H1 (cell line): Measurements from ENCODE around the gene PLB1. TPM values are rescaled to one million over a fixed set of nuclear protein-coding genes. Genes with fewer than 3 reads are reported as not detected.

Source experiments
- CTCF ChIA-PET: fragments of 300-600 bp; sonication (Branson Sonifier 250); formaldehyde crosslinking; loops from one replicate; lab custom pipeline; 2021; ENCODE audit not compliant: partially characterized antibody; lab: Charles Lee
- POLR2A ChIA-PET: fragments of 300-600 bp; sonication (Branson Sonifier 250); formaldehyde crosslinking; loops from one replicate; lab custom pipeline; 2021; ENCODE audit warnings: inconsistent platforms; ENCODE audit not compliant: partially characterized antibody; lab: Charles Lee
- DNase-seq, 2 experiments: peaks; one replicate each; pipeline versions ENCODE4 v3.0.0 to v3.0.0-alpha.2; 2010 to 2022; ENCODE audit warnings: low spot score in 2 of 2, low read depth in 1 of 2, mixed read lengths in 1 of 2
- FAIRE-seq: peaks from 2 replicates; lab custom pipeline; 2011; peaks lifted over from hg19 to GRCh38; lab: Jason Lieb, UNC
- H2AFZ ChIP-seq: 2 replicates; pipeline ENCODE4 v1.8.1; 2012; ENCODE audit warnings: low read length, inconsistent platforms
- H2AK5ac ChIP-seq: 2 replicates; pipeline ENCODE4 v1.6.1; 2013; ENCODE audit warnings: low read depth, low read length
- H2BK120ac ChIP-seq: replicated peaks from 2 replicates; pipeline ENCODE3; 2013; ENCODE audit warnings: low read depth, low read length, inconsistent platforms
- H2BK12ac ChIP-seq: 2 replicates; pipeline ENCODE4 v1.6.1; 2013; ENCODE audit warnings: low read depth, low read length
- H2BK15ac ChIP-seq: 2 replicates; pipeline ENCODE4 v1.6.1; 2013; ENCODE audit warnings: low read length
- H2BK20ac ChIP-seq: 2 replicates; pipeline ENCODE4 v1.6.1; 2013; ENCODE audit warnings: low read length
- H2BK5ac ChIP-seq: 2 replicates; pipeline ENCODE4 v1.6.1; 2013; ENCODE audit warnings: low read depth, low read length
- H3K14ac ChIP-seq: 2 replicates; pipeline ENCODE4 v1.6.1; 2013; ENCODE audit warnings: inconsistent platforms; ENCODE audit not compliant: insufficient read length
- H3K18ac ChIP-seq: 2 replicates; pipeline ENCODE4 v1.6.1; 2013; ENCODE audit warnings: low read length; ENCODE audit errors: extremely low read depth
- H3K23ac ChIP-seq: 2 replicates; pipeline ENCODE4 v1.6.1; 2013; ENCODE audit warnings: inconsistent platforms; ENCODE audit not compliant: insufficient read length
- H3K23me2 ChIP-seq: 2 replicates; pipeline ENCODE4 v1.6.1; 2013; ENCODE audit warnings: low read depth, low read length
- H3K27ac ChIP-seq: 2 replicates; pipeline ENCODE4 v1.6.1; 2011; ENCODE audit warnings: low read depth, low read length, inconsistent platforms
- H3K27me3 ChIP-seq, 4 experiments: replicated peaks in 1 of 4; 1 replicate in 1 of 4; 2 replicates in 3 of 4; pipeline versions ENCODE4 v1.6.1 to v1.8.1; 2011 to 2013; ENCODE audit warnings: low read length in 3 of 4, mild to moderate bottlenecking in 3 of 4, inconsistent platforms in 2 of 4, mixed read lengths in 2 of 4, moderate library complexity in 1 of 4; ENCODE audit not compliant: control insufficient read depth in 3 of 4, insufficient read depth in 3 of 4; ENCODE audit errors: extremely low read depth in 1 of 4
- H3K36me3 ChIP-seq, 4 experiments: 2 replicates each; pipeline versions ENCODE4 v1.6.1 to v1.8.1; 2011 to 2013; ENCODE audit warnings: mild to moderate bottlenecking in 4 of 4, low read length in 3 of 4, moderate library complexity in 2 of 4, control low read depth in 1 of 4, inconsistent platforms in 1 of 4; ENCODE audit not compliant: insufficient read depth in 4 of 4, control insufficient read depth in 2 of 4
- H3K4ac ChIP-seq: replicated peaks from 2 replicates; pipeline ENCODE3; 2013; ENCODE audit warnings: low read length, low read depth, mixed read lengths, inconsistent platforms; ENCODE audit not compliant: insufficient read length
- H3K4me1 ChIP-seq, 4 experiments: replicated peaks in 1 of 4; 1 replicate in 1 of 4; 2 replicates in 3 of 4; pipeline versions ENCODE4 v1.6.1 to v1.8.1; 2011 to 2013; ENCODE audit warnings: low read length in 3 of 4, inconsistent platforms in 2 of 4, mixed read lengths in 1 of 4; ENCODE audit not compliant: insufficient read depth in 4 of 4, control insufficient read depth in 3 of 4
- H3K4me2 ChIP-seq, 2 experiments: 2 replicates each; pipeline versions ENCODE4 v1.6.1 to v1.8.1; 2011 to 2013; ENCODE audit warnings: low read depth in 2 of 2, low read length in 2 of 2, control low read depth in 1 of 2, inconsistent platforms in 1 of 2, mild to moderate bottlenecking in 1 of 2; ENCODE audit not compliant: insufficient read depth in 1 of 2
- H3K4me3 ChIP-seq, 4 experiments: fragments of 200-600, 300-600 bp in 1 of 4; sonication (generic), shearing (Covaris generic), sonication (Bioruptor Twin) in 1 of 4; 2 replicates each; pipeline versions ENCODE4 v1.5.1 to v1.8.1; 2011 to 2016; ENCODE audit warnings: low read length in 4 of 4, low read depth in 3 of 4, control low read depth in 2 of 4, inconsistent platforms in 2 of 4, mild to moderate bottlenecking in 2 of 4, mixed read lengths in 1 of 4, moderate library complexity in 1 of 4; ENCODE audit not compliant: insufficient read depth in 2 of 4; ENCODE audit errors: extremely low read depth in 1 of 4
- H3K56ac ChIP-seq: replicated peaks from 2 replicates; pipeline ENCODE3; 2013; ENCODE audit warnings: low read depth, mild to moderate bottlenecking, mixed read lengths, low read length, inconsistent platforms; ENCODE audit not compliant: insufficient read length
- H3K79me1 ChIP-seq: 2 replicates; pipeline ENCODE4 v1.6.1; 2013; ENCODE audit warnings: low read depth, low read length, control low read depth
- H3K79me2 ChIP-seq, 2 experiments: 2 replicates each; pipeline versions ENCODE4 v1.6.1 to v1.8.1; 2012 to 2013; ENCODE audit warnings: low read length in 2 of 2, mild to moderate bottlenecking in 2 of 2, inconsistent platforms in 1 of 2; ENCODE audit not compliant: insufficient read depth in 2 of 2, control insufficient read depth in 1 of 2
- H3K9ac ChIP-seq, 4 experiments: replicated peaks in 1 of 4; 1 replicate in 1 of 4; 2 replicates in 3 of 4; pipeline versions ENCODE4 v1.6.1 to v1.8.1; 2011 to 2013; ENCODE audit warnings: low read depth in 3 of 4, low read length in 3 of 4, control low read depth in 2 of 4, mild to moderate bottlenecking in 2 of 4, moderate library complexity in 2 of 4, inconsistent platforms in 1 of 4; ENCODE audit errors: extremely low read depth in 1 of 4
- H3K9me3 ChIP-seq, 2 experiments: 2 replicates each; pipeline versions ENCODE4 v1.6.1 to v1.8.1; 2012 to 2013; ENCODE audit warnings: mild to moderate bottlenecking in 2 of 2, moderate library complexity in 2 of 2, control low read depth in 1 of 2, inconsistent platforms in 1 of 2, low read depth in 1 of 2, low read length in 1 of 2, mixed read lengths in 1 of 2; ENCODE audit not compliant: insufficient read depth in 2 of 2
- H4K20me1 ChIP-seq, 2 experiments: replicated peaks in 1 of 2; 2 replicates each; pipeline versions ENCODE3 to v1.8.1; 2011 to 2013; ENCODE audit warnings: inconsistent platforms in 2 of 2, low read length in 2 of 2, mild to moderate bottlenecking in 1 of 2; ENCODE audit not compliant: insufficient read depth in 2 of 2, control insufficient read depth in 1 of 2
- H4K5ac ChIP-seq: 2 replicates; pipeline ENCODE4 v1.6.1; 2013; ENCODE audit warnings: low read length, low read depth, mixed read lengths, inconsistent platforms; ENCODE audit not compliant: insufficient read length
- H4K8ac ChIP-seq: 2 replicates; pipeline ENCODE4 v1.8.0; 2013; ENCODE audit warnings: mild to moderate bottlenecking, moderate library complexity, low read length, inconsistent platforms; ENCODE audit not compliant: insufficient read depth; ENCODE audit errors: extremely low read depth
- H4K91ac ChIP-seq: replicated peaks from 2 replicates; pipeline ENCODE3; 2013; ENCODE audit warnings: low read length, mixed read lengths, inconsistent platforms; ENCODE audit not compliant: insufficient read length
- ATF2 ChIP-seq: IDR thresholded peaks from 2 replicates; pipeline ENCODE4 v1.6.1; 2012; ENCODE audit warnings: low read length, inconsistent platforms
- BRCA1 ChIP-seq: IDR thresholded peaks from 2 replicates; pipeline ENCODE4 v1.6.1; 2012; ENCODE audit warnings: low read depth, low read length, improper control_type of control experiment
- GABPA ChIP-seq: IDR thresholded peaks from 2 replicates; pipeline ENCODE4 v1.6.1; 2011; ENCODE audit warnings: mild to moderate bottlenecking, low read length, moderate library complexity, borderline replicate concordance; ENCODE audit not compliant: insufficient read depth
- JUND ChIP-seq: IDR thresholded peaks from 2 replicates; pipeline ENCODE4 v1.6.1; 2011; ENCODE audit warnings: mild to moderate bottlenecking, improper control_type of control experiment, low read length
- NRF1 ChIP-seq: IDR thresholded peaks from 2 replicates; pipeline ENCODE4 v1.6.1; 2011; ENCODE audit warnings: mild to moderate bottlenecking, low read depth, low read length, improper control_type of control experiment
- POLR2A ChIP-seq, 2 experiments: IDR thresholded peaks; 1 replicate in 1 of 2; 2 replicates in 1 of 2; pipeline ENCODE4 v1.6.1; 2011; ENCODE audit warnings: low read depth in 2 of 2, low read length in 2 of 2, mild to moderate bottlenecking in 2 of 2; ENCODE audit errors: control extremely low read depth in 1 of 2
- POU5F1 ChIP-seq: IDR thresholded peaks from 2 replicates; pipeline ENCODE4 v1.6.1; 2011; ENCODE audit warnings: low read depth, mild to moderate bottlenecking, low read length, moderate library complexity
- RAD21 ChIP-seq, 2 experiments: IDR thresholded peaks in 1 of 2; conservative IDR thresholded peaks in 1 of 2; 2 replicates each; pipeline ENCODE4 v1.6.1; 2011; ENCODE audit warnings: low read depth in 2 of 2, low read length in 2 of 2, improper control_type of control experiment in 1 of 2, inconsistent platforms in 1 of 2, mild to moderate bottlenecking in 1 of 2, moderate library complexity in 1 of 2
- RFX5 ChIP-seq: IDR thresholded peaks from 2 replicates; pipeline ENCODE4 v1.6.1; 2011; ENCODE audit warnings: low read depth, low read length, improper control_type of control experiment, borderline replicate concordance
- WGBS, 2 experiments: shearing (Covaris generic) in 1 of 2; methylation state at CpG; one replicate each; pipeline versions ENCODE4 v1.1.6 to v1.1.7; 2013 to 2015; ENCODE audit warnings: low lambda C conversion rate in 2 of 2, mixed read lengths in 2 of 2, inconsistent platforms in 1 of 2, low coverage in 1 of 2, missing lambda C conversion rate in 1 of 2; ENCODE audit not compliant: insufficient replicate concordance in 2 of 2, insufficient coverage in 1 of 2, insufficient read length in 1 of 2; ENCODE audit errors: extremely low coverage in 1 of 2, missing lambda C conversion rate in 1 of 2; 5-methylcytosine and 5-hydroxymethylcytosine counted together
- polyA plus RNA-seq, 7 experiments: library from polyadenylated mRNA; depleted of rRNA in 3 of 7; stranded (reverse) in 5 of 7; unstranded in 2 of 7; fragments of >200 nt in 5 of 7; fragments of 200-250 nt in 2 of 7; gene quantifications; 1 replicate in 5 of 7; 2 replicates in 1 of 7; 4 replicates in 1 of 7; pipeline versions ENCODE4 v1.2.1 to v1.2.3, GENCODE V29; 2011 to 2013; ENCODE audit warnings: missing spikeins in 2 of 7, mixed read lengths in 2 of 7
- total RNA-seq: library from RNA; stranded (reverse); fragmentation: NEBNext Ultra II Directional; extraction: Animal tissue kit (Norgen Biotek cat#: 25700); gene quantifications from 2 replicates; pipeline ENCODE4 v1.2.1, GENCODE V29; 2021

The PLB1 gene
- total and polyA plus RNA-seq, 2 of the 8 experiments (the other 6 are each of a cell fraction or from before 2014, with no cell fraction given), result 0.20 to 0.36 TPM

GRCh38 chr2:28451793-28452533 is 43.9 kb upstream of the PLB1 start:
- CTCF ChIA-PET, result interaction anchor here (0.5 to 2.4 kb wide), 19 partner anchors 8 to 738 kb away, joined by 3 to 12 read pairs (median 4); no protein-coding TSS in a partner anchor
- peak overlapping the region; percentile 45; the same call in 1 of the 2 replicates for H2AFZ ChIP-seq
- FAIRE-seq, result no peak

More at GRCh38 chr2:28451793-28452533, 43.9 kb upstream of the PLB1 start:
- no peak overlapping the region for H3K18ac ChIP-seq
- H3K27me3 ChIP-seq, result no peaks in the 10 kb centered on the region
- no peak overlapping the region for H3K4me2 ChIP-seq
- no peak overlapping the region for H3K56ac ChIP-seq
- no peak overlapping the region for H3K4me3 ChIP-seq
- H2BK5ac ChIP-seq, result no peak overlapping the region
- no peaks in the 10 kb centered on the region; a peak in 1 of 7 replicates for H3K4me1 ChIP-seq
- H4K91ac ChIP-seq, result no peak overlapping the region
- no peak overlapping the region for H4K8ac ChIP-seq
- no peak overlapping the region for H2BK20ac ChIP-seq
- H3K4ac ChIP-seq, result no peak overlapping the region
- POLR2A ChIA-PET, result no interaction called here
- WGBS, 2 experiments, result 83% methylated on average over 19 of the region's 19 CpGs; no CpG with 5 or more reads in 1 of the 2 experiments
- no peaks in the 10 kb centered on the region for H3K79me2 ChIP-seq
- no peaks in the 10 kb centered on the region for H3K9me3 ChIP-seq
- no peaks in the 10 kb centered on the region for H3K23me2 ChIP-seq
- no peak for TF ChIP-seq JUND
- no peak for TF ChIP-seq NRF1
- TF ChIP-seq POU5F1, result no peak
- TF ChIP-seq POLR2A (IDR thresholded peaks at IDR 0.05; ENCODE audit: control extremely low read depth in 1 of 2, low read depth in 2 of 2, low read length in 2 of 2), result no peak
- no peak for TF ChIP-seq BRCA1
- TF ChIP-seq RFX5, result no peak
- TF ChIP-seq ATF2, result no peak
- TF ChIP-seq RAD21 (IDR thresholded peaks at IDR 0.05 in 1 of 2, conservative IDR thresholded peaks at IDR 0.05 in 1 of 2; ENCODE audit: low read depth in 2 of 2, low read length in 2 of 2), result no peak
- TF ChIP-seq GABPA, result no peak
- no peak overlapping the region for H2BK12ac ChIP-seq
- no peak overlapping the region for H2BK120ac ChIP-seq
- H3K14ac ChIP-seq, result no peak overlapping the region
- peaks cover 0 to 2% of the 10 kb centered on the region in 2 experiments for H4K20me1 ChIP-seq
- H3K36me3 ChIP-seq, result no peaks in the 10 kb centered on the region
- H2AK5ac ChIP-seq, result no peak overlapping the region
- H3K23ac ChIP-seq, result no peak overlapping the region
- no peak overlapping the region for H4K5ac ChIP-seq
- no peaks in the 10 kb centered on the region for H3K79me1 ChIP-seq
- H2BK15ac ChIP-seq, result no peak overlapping the region
- no peak overlapping the region for H3K27ac ChIP-seq
- DNase-seq, result no peak
- no peak overlapping the region for H3K9ac ChIP-seq
